Aorta (tissue), 5 donors: ENCODE results near the gene PIP5K1B. TPM values are rescaled to one million over a fixed set of nuclear protein-coding genes. Genes with fewer than 3 reads are reported as not detected.

Experiments
- ATAC-seq: fragments of 200-7000 bp; cut with Tn5 transposase; one replicate; pipeline ENCODE4 v1.9.1; 2022; ENCODE audit warnings: moderate library complexity; ENCODE audit not compliant: low FRiP score
- DNase-seq, 2 donors: peaks; one replicate each; pipeline ENCODE4 v3.0.0-alpha.2; 2020
- H3K27ac ChIP-seq, 2 donors: one replicate each; pipeline ENCODE4 v1.5.1; 2013; ENCODE audit warnings: low read length in 2 of 2, mild to moderate bottlenecking in 2 of 2, moderate library complexity in 2 of 2, control low read depth in 1 of 2, inconsistent platforms in 1 of 2, low read depth in 1 of 2
- H3K27me3 ChIP-seq, 2 donors: one replicate each; pipeline ENCODE4 v1.6.1; 2013; ENCODE audit warnings: control low read depth in 1 of 2, low read length in 1 of 2, mild to moderate bottlenecking in 1 of 2, moderate library complexity in 1 of 2; ENCODE audit not compliant: insufficient read depth in 2 of 2, control insufficient read depth in 1 of 2
- H3K36me3 ChIP-seq, 2 donors: one replicate each; pipeline ENCODE4 v1.6.1; 2013; ENCODE audit warnings: control low read depth in 1 of 2, low read length in 1 of 2, mild to moderate bottlenecking in 1 of 2; ENCODE audit not compliant: insufficient read depth in 2 of 2, control insufficient read depth in 1 of 2
- H3K4me1 ChIP-seq, 2 donors: one replicate each; pipeline ENCODE4 v1.6.1; 2013; ENCODE audit warnings: low read length in 2 of 2, control low read depth in 1 of 2, mild to moderate bottlenecking in 1 of 2, moderate library complexity in 1 of 2; ENCODE audit not compliant: insufficient read depth in 2 of 2, control insufficient read depth in 1 of 2
- H3K4me3 ChIP-seq, 2 donors: one replicate each; pipeline ENCODE4 v1.5.1; 2013; ENCODE audit warnings: low read length in 2 of 2, control low read depth in 1 of 2, mild to moderate bottlenecking in 1 of 2
- H3K9me3 ChIP-seq: one replicate; pipeline ENCODE4 v1.6.1; 2013; ENCODE audit warnings: mild to moderate bottlenecking, low read length; ENCODE audit not compliant: control insufficient read depth
- WGBS, 2 donors: extraction: QIAGEN DNeasy Blood & Tissue Kit; methylation state at CpG; one replicate each; pipeline ENCODE4 v1.1.7; 2013; 5-methylcytosine and 5-hydroxymethylcytosine counted together
- intact Hi-C, 2 donors: fragments of 100-400 bp; cut with DNase I; formaldehyde crosslinking; loops; one replicate each; pipeline versions ENCODE4 v1.14.2 to v1.15.0; 2022
- polyA plus RNA-seq, 2 donors: library from polyadenylated mRNA; stranded (reverse); fragments of 200-250 nt; gene quantifications; one replicate each; pipeline ENCODE4 v1.2.3, GENCODE V29; 2013
- total RNA-seq, 2 donors: library from RNA; stranded (reverse); fragmentation: NEBNext Ultra II Directional; extraction: Animal tissue kit (Norgen Biotek cat#: 25700); gene quantifications; one replicate each; pipeline ENCODE4 v1.2.1, GENCODE V29; 2021
- donor health status: healthy with polysubstance abuse.
- donor health status: Bipolar disorder and iron deficiency.
- donor health status: DM: no; HTN: no; CAD: no.
- donor health status: DM: no; HTN: no; CAD: no.
- donor health status: DM: yes; HTN: yes; CAD: no.

Gene PIP5K1B
- total and polyA plus RNA-seq, 4 donors = 0.82 to 14.5 (median 8.5) TPM

DNA sequence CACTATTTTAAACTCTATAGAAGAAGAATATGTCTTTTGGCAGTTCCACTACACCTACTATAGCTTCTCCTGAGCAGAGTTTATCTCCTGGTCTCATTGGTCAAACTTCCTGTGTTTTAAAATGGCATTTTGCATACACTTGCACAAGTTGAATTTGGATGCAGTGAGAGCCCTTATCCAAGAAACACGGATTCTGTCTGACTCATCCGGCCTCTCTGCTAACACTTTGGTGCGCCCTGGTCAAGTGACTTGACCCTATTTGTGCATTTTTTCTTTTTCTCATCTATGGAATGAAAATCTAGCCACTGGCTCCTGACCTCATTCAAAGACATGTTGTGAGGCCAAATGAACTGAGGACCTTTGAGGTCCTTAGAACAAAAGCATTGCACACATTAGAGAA, 20.0 kb downstream of the PIP5K1B start:
- intact Hi-C loops = no loop called here
- Histone ChIP-seq H3K9me3 (no peaks in the 10 kb centered on the region), H3K4me1 (no peaks in the 10 kb centered on the region), H3K27ac (no peak overlapping the region), H3K4me3 (no peak overlapping the region), H3K36me3 (no peaks in the 10 kb centered on the region), H3K27me3 (no peaks in the 10 kb centered on the region)
- WGBS, 2 donors = 69 to 71% methylated on average over 3 of the region's 3 CpGs
- no peak for ATAC-seq
- DNase-seq = no peak

DNA sequence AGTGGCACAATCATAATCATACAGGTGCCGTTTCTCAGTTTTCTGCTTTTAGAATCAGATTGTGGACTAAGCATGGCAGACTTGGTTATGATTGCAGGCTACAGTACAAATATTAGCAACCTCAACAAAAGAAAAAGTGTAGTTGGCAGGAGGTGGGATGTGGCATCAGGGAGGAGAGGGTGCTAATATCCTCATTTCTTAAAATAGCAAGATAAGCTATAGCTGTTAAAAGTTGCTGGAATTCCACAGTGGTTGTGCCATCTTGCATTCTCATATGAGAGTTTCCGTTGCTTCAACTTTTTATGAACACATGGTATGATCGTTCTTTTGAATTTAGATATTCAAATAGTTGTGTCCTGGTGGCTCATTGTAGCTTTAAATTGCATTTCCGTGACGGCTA, 21.4 kb downstream of the PIP5K1B start:
- DNase-seq (no peak), ATAC-seq (no peak)
- no peaks in the 10 kb centered on the region for H3K9me3 ChIP-seq
- H3K4me3 ChIP-seq = no peak overlapping the region
- no peak overlapping the region for H3K27ac ChIP-seq
- H3K4me1 ChIP-seq = no peaks in the 10 kb centered on the region
- no peaks in the 10 kb centered on the region for H3K36me3 ChIP-seq
- H3K27me3 ChIP-seq = no peaks in the 10 kb centered on the region
- 92 to 95% methylated on average over 5 of the region's 5 CpGs for WGBS, 2 donors
- intact Hi-C loops = no loop called here

DNA sequence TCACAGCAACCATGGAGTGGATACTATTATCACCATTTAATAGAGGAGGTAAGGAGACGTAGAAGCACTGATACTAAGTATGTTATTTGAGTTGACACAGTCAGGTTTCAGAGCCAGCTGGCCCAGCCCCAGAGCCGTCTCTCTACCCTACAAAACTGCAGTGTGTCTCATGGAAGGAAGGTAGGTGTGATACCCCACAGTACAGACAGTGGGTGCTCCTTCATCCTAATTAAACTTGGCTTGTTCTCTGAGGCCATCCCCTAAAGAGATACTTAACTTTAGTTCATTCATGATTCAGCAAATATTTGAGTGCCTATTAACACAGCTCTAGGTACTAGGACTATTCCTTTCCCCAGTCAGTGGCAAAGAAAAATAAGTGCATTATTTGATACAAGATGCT, 22.6 kb downstream of the PIP5K1B start:
- 57 to 59% methylated on average over 2 of the region's 2 CpGs for WGBS, 2 donors
- H3K27me3 ChIP-seq = no peaks in the 10 kb centered on the region
- H3K36me3 ChIP-seq = no peaks in the 10 kb centered on the region
- no peaks in the 10 kb centered on the region for H3K4me1 ChIP-seq
- no peak for DNase-seq
- H3K4me3 ChIP-seq = no peak overlapping the region
- ATAC-seq = no peak
- no peaks in the 10 kb centered on the region for H3K9me3 ChIP-seq
- no peak overlapping the region for H3K27ac ChIP-seq
- intact Hi-C loops = no loop called here

DNA sequence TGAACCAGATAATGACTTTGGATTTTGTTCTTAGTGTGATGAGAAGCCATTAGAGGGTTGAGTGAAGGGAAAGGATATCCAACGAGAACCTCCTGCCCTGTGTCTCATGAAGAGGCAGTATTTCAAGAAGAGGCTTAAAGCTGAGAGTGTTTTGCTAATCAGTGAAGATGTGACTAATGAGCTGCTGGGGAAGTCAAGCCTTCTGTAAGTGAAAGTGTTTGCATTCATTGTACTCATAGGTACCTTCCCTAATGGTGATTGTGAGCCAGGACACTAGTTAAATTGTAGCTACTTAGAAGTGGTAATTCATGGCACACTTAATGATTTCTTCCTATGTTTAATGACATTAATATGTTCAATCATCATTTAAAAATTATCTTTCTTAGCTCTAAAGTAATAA, 23.7 kb downstream of the PIP5K1B start:
- no peaks in the 10 kb centered on the region for H3K4me1 ChIP-seq
- no peaks in the 10 kb centered on the region for H3K27me3 ChIP-seq
- H3K4me3 ChIP-seq = no peak overlapping the region
- no peaks in the 10 kb centered on the region for H3K9me3 ChIP-seq
- intact Hi-C loops = no loop called here
- 83 to 96% methylated on average over 1 of the region's 1 CpG for WGBS, 2 donors
- ATAC-seq (no peak), DNase-seq (no peak)
- no peak overlapping the region for H3K27ac ChIP-seq
- no peaks in the 10 kb centered on the region for H3K36me3 ChIP-seq

DNA sequence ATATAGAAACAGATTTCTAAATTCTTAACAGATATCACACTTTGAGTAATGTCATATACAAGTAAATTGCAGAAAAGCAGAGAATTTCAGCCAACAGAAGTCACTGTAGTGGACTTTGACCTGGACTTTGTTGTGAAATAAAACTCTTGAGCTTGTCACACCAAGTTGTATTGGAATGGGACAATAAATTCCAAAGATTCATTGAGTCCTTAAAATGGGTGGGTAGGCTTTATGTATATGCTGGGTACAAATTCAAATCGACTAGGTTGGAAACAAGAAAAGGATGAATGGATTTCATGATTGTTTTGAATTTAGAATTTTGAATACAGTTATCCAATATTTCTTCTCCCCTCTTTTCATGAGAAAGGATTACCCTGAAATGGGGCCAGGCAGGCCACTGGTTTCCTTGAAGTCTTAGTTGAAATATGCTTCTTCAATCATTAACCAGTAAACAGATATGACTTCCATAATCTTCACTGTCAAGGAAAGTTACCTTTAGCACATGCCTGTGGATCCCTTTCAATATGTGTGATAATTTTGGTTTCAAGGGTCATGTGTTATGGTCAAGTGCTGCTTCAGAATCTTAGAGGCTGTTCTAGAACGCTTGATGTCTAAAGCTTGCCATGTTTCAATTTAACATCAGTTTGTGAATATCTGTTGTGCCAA, 25.7 kb downstream of the PIP5K1B start:
- Histone ChIP-seq H3K4me1 (peaks cover 0 to 2% of the 10 kb centered on the region in 2 donors), H3K9me3 (no peaks in the 10 kb centered on the region), H3K36me3 (no peaks in the 10 kb centered on the region), H3K27ac (no peak overlapping the region), H3K4me3 (no peak overlapping the region), H3K27me3 (no peaks in the 10 kb centered on the region)
- ATAC-seq (no peak), DNase-seq (no peak)
- intact Hi-C loops = no loop called here
- 81 to 85% methylated on average over 2 of the region's 2 CpGs for WGBS, 2 donors

DNA sequence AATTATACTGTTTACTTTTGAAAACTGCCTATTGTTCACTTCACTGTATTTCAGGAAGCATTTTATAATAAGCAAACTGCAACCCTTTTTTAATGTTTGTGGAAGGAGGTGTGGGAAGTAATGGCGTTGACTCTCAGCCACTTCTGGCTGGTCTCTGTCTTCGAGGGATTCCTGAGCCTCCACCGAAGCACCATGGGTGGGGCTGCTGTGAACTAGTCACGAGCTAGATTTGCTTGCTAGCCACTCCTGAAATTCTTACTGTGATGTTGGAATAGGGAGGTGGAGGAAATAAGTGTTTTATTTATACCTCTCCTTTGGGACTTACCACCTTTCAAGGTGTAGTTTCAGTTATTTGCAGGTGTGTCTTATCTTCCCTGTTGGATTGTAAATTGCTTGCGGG, 26.8 kb downstream of the PIP5K1B start:
- H3K9me3 ChIP-seq = no peaks in the 10 kb centered on the region
- intact Hi-C loops = no loop called here
- no peak overlapping the region for H3K27ac ChIP-seq
- DNase-seq (no peak), ATAC-seq (no peak)
- H3K27me3 ChIP-seq = no peaks in the 10 kb centered on the region
- no peaks in the 10 kb centered on the region for H3K36me3 ChIP-seq
- peaks cover 0 to 2% of the 10 kb centered on the region in 2 donors for H3K4me1 ChIP-seq
- no peak overlapping the region for H3K4me3 ChIP-seq
- 77 to 78% methylated on average over 5 of the region's 5 CpGs for WGBS, 2 donors

- Histone ChIP-seq H3K4me3 (no peak overlapping the region), H3K27me3 (no peaks in the 10 kb centered on the region), H3K9me3 (no peaks in the 10 kb centered on the region), H3K36me3 (no peaks in the 10 kb centered on the region), H3K27ac (no peak overlapping the region), H3K4me1 (peaks cover 0 to 2% of the 10 kb centered on the region in 2 donors)
- WGBS, 2 donors = 90 to 91% methylated on average over 11 of the region's 11 CpGs
- intact Hi-C loops = no loop called here
- ATAC-seq (no peak), DNase-seq (no peak)
Observed at GRCh38 chr9:68732405-68733020, 27.5 kb downstream of the PIP5K1B start.

DNA sequence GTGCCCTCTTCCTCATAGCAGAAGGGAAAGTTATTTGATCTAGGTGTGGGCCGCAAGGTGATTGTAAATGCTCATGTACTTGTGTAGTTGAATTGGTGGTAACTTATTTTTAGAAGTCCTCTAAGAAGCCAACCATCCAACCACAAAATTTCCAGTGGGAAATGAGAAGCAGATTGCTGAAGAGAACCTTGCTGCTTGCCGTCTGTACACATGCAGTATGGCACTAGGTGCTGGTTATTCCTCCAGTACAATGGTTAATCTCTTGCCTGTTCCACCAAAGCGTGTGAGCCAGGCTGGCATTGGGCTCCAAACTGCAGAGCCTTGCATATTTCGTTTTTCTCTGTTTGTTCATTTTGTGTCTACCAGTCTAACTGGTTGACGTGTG, 28.0 kb downstream of the PIP5K1B start:
- ATAC-seq (no peak), DNase-seq (no peak)
- Histone ChIP-seq H3K27ac (no peak overlapping the region), H3K4me1 (peaks cover 0 to 2% of the 10 kb centered on the region in 2 donors), H3K27me3 (no peaks in the 10 kb centered on the region), H3K4me3 (no peak overlapping the region), H3K36me3 (no peaks in the 10 kb centered on the region), H3K9me3 (no peaks in the 10 kb centered on the region)
- intact Hi-C loops = no loop called here
- 76 to 83% methylated on average over 5 of the region's 5 CpGs for WGBS, 2 donors

DNA sequence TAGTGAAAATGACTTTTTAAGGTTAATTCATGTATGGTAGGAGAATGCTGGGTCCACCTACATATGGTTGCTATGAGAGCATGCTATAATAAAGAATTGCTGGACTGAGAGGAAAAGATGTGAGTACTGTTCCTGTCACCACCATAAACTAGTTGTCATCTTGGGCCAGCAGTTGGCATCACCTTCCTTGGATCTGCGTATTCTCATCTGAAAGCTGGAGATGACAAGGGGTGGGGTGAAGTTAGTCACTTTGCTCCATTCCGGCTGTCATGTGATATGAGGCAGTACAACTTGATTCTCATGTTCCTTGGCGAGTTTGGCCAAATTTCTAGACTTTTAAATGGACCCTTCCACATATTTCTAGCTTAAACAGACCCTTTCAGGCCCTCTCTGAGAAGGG, 33.3 kb downstream of the PIP5K1B start:
- peaks cover 0 to 2% of the 10 kb centered on the region in 2 donors for H3K4me1 ChIP-seq
- peaks cover 0 to 2% of the 10 kb centered on the region in 2 donors for H3K36me3 ChIP-seq
- H3K27ac ChIP-seq = no peak overlapping the region
- no peak for ATAC-seq
- intact Hi-C loops = no loop called here
- H3K27me3 ChIP-seq = no peaks in the 10 kb centered on the region
- no peak for DNase-seq
- no peaks in the 10 kb centered on the region for H3K9me3 ChIP-seq
- no peak overlapping the region for H3K4me3 ChIP-seq
- WGBS, 2 donors = 82 to 84% methylated on average over 3 of the region's 3 CpGs
